NCI-H146 (cell line): ENCODE results near the gene WDR70.
"Not testable (repeated sequence)": the region's sequence is repeated elsewhere in the genome, so short reads cannot be mapped to it uniquely, and the experiment has no call there.

ENCODE experiments used
- DNase-seq: peaks from one replicate; lab custom pipeline; 2025; lab: John Stamatoyannopoulos, UW

Gene WDR70

GRCh38 chr5:37379100-37379628 is at the start of gene WDR70:
WDR70 (plus strand) TSS chr5:37379318; CDS start chr5:37379368, 50 bp downstream.
- DNase-seq, result peak; percentile 88

- DNase-seq, result not testable (repeated sequence)
Observed at GRCh38 chr5:37334754-37335153, 44.4 kb upstream of the WDR70 start.

DNA sequence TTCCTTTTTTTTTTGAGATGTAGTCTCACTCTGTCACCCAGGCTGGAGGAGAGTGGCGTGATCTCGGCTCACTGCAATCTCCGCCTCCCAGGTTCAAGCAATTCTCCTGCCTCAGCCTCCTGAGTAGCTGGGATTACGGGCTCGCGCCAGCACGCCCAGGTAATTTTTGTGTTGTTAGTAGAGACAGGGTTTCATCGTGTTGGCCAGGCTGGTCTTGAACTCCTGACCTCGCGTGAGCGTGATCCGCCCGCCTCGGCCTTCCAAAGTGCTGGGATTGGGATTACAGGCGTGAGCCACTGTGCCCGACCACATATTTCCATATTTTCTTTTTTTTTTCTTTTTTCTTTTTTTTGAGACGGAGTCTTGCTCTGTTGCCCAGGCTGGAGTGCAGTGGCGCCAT is 36.4 kb upstream of the WDR70 start:
- DNase-seq, result not testable (repeated sequence)

DNA sequence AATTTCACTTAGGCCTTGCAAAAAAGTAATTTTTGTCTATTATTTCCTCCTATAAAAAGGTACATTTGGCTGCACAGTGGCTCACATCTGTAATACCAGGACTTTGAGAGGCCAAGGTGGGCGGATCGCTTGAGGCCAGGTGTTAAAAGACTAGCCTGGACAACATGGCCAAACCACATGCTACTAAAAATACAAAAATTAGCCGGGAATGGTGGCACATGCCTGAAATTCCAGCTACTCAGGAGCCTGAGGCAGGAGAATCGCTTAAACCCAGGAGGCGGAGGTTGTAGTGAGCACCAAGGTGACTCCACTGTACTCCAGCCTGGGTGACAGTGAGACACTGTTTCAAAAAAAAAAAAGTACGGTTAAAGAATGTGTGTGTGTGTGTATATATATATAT is 24.0 kb upstream of the WDR70 start:
- no peak for DNase-seq

- DNase-seq, result peak; percentile 6
Observed at GRCh38 chr5:37370550-37370863, 8.6 kb upstream of the WDR70 start.

GRCh38 chr5:37370864-37371726 is 8.0 kb upstream of the WDR70 start, which contains the start of gene NUP155:
NUP155 (minus strand) TSS chr5:37371106; CDS start chr5:37370977, 129 bp downstream.
- DNase-seq, result peak; percentile 95

DNA sequence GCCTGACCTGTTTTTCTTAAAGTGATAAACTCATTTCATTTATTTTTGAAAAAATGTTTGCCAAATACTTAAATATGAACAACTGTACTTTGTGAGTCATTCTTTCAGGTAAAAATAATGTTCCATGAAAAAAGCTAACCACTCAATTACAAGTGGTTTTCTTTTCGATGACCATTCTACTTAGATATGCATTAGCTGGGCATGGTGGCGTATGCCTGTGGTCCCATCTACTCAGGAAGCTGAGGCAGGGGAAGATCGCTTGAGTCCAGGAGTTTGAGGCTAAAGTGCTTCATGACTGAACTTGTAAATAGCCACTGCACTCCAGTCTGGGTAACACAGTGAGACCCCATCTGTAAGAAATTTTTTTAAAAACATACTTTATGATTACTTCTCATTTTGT is 4.0 kb upstream of the WDR70 start:
- no peak for DNase-seq

- DNase-seq, result not testable (repeated sequence)
Observed at GRCh38 chr5:37378066-37378465, 1.1 kb upstream of the WDR70 start.

DNA sequence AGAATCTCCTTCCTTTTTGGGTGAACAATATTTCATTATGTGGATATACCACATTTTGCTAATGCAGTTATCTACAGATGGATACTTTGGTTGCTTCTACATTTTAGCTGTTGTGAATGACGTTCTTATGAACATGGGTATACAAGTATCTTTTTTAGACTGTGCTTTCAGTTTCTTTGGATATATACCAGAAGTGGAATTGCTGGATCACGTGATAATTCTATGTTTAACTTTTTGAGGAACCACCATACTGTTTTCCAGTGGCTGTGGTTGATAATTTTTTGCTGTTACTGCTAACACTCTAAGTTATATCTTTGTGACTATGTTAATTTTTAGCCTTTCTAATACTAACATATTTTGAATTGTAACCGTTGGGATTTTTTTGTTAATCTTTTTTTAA is 12.5 kb downstream of the WDR70 start:
- no peak for DNase-seq

DNA sequence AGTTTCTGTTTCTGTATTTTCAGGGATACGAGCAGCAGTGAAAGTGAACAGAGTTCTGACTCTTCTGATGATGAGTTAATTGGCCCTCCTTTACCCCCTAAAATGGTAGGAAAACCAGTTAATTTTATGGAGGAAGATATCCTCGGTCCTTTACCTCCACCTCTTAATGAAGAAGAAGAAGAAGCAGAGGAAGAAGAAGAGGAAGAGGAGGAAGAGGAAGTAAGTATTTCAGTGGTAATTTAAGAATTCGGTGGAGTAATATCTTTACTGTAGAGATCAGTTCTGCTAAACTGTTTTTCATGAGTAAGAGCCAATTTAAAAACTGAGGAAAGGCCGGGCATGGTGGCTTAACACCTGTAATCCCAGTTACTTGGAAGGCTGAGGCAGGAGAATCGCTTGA is 17.2 kb downstream of the WDR70 start:
- no peak for DNase-seq

GRCh38 chr5:37400501-37400900 is 21.4 kb downstream of the WDR70 start:
- DNase-seq, result no peak

DNA sequence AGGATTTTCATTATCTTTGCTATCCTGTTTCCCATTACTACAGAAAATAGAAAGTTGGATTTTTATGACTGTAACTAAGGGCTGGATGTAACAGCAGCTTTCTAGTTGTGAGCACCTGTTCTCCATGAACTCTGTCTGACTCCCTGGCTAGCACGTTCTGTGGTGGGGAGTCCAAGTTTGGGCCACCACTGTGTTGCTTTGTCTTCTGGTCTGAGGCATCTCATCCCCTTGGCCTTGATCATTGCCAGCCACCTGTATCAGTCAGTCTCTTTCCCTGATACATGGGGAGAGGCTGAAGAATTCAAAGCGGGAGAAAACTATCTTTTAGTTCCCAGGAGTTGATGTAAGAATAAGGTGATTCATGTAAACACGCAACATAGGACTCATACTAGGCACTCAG is 33.4 kb downstream of the WDR70 start:
- no peak for DNase-seq

GRCh38 chr5:37415456-37415855 is 36.3 kb downstream of the WDR70 start:
- DNase-seq, result not testable (repeated sequence)

- no peak for DNase-seq
Observed at GRCh38 chr5:37417347-37417746, 38.2 kb downstream of the WDR70 start.

GRCh38 chr5:37424441-37424840 is 45.3 kb downstream of the WDR70 start:
- no peak for DNase-seq

DNA sequence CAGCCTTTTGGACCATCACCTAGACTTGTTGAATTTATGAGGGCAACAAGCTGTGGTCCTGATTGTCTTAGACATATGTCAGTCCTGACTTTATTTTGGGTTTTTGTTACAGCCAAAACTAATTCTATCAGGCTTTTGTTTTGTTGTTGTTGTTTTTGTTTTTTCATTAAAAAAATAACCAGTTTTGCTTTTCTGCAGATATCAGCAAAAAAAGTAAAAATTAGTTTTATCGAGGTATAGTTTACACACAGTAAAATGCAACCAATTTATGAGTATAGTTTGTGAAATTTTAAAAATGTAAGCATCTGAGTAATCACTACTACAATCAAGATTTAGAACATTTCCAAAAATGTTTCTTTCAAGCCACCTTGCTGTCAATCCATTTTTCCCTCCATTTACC is 48.9 kb downstream of the WDR70 start:
- DNase-seq, result no peak

- DNase-seq, result no peak
Observed at GRCh38 chr5:37435261-37435660, 56.1 kb downstream of the WDR70 start.

- no peak for DNase-seq
Observed at GRCh38 chr5:37436146-37436934, 57.2 kb downstream of the WDR70 start.

DNA sequence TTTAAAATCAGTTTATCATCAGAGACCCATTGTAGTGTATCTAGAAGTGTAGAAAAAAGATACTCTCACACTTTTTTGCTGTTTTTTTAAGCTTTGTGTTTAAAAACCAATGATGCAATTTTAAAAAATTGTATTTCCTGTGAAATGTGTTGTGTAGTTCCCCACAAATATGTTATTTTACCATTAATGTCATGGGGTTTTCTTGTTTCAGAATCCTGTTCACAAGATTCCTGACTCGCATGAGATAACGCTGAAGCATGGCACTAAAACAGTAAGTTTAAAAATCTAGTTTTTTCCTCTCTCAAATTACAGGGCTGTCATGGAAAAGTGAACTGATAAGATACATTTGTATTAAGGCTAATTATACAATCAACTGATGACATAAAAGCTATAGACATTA is 58.6 kb downstream of the WDR70 start:
- DNase-seq, result no peak

DNA sequence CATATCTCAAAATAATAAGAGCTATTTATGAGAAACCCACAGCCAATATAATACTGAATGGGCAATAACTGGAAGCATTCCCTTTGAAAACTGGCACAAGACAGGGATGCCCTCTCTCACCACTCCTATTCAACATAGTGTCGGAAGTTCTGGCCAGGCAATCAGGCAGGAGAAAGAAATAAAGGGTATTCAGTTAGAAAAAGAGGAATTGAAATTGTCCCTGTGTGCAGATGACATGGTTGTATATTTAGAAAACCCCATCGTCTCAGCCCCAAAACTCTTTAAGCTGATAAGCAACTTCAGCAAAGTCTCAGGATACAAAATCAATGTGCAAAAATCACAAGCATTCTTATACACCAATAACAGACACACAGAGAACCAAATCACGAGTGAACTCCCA is 66.7 kb downstream of the WDR70 start:
- DNase-seq, result not testable (repeated sequence)

DNA sequence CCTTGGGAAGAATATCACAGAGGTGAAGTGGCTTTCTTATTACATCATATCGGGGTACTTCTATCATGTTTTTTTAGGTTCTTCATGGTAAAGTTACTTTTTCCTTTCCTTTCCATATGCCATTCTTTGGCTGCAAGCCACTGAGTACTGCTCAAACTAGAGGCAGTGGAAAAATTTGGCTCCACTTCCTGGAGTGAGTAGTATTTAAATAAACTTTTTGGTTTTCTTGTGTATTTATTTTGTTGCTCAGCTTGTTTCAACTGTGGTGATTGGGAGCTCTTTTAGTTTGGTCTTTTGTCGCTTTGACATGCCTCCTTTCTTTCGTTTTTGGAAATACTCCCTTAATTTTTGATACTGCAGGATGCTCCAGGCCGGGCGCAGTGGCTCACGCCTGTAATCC is 69.8 kb downstream of the WDR70 start:
- DNase-seq, result no peak

GRCh38 chr5:37451991-37452390 is 72.9 kb downstream of the WDR70 start:
- not testable (repeated sequence) for DNase-seq

DNA sequence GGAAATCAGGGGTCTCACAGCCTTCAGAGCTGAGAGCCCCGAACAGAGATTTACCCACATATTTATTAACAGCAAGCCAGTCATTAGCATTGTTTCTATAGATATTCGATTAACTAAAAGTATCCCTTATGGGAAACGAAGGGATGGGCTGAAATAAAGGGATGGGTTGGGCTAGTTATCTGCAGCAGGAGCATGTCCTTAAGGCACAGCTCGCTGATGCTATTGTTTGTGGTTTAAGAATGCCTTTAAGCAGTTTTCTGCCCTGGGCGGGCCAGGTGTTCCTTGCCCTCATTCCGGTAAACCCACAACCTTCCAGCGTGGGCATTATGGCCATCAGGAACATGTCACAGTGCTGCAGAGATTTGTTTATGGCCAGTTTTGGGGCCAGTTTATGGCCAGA is 74.1 kb downstream of the WDR70 start:
- not testable (repeated sequence) for DNase-seq
